Heart right ventricle (tissue), 16 donors: ENCODE results near the gene CACNA1E. TPM values are rescaled to one million over a fixed set of nuclear protein-coding genes. Genes with fewer than 3 reads are reported as not detected.

Source experiments
- ATAC-seq, 8 donors: fragments of 200-7000 bp; cut with Tn5 transposase; one replicate each; pipeline ENCODE4 v1.9.1; 2020; ENCODE audit warnings: mild to moderate bottlenecking in 8 of 8, moderate library complexity in 8 of 8, moderate number of reproducible peaks in 1 of 8
- DNase-seq, 2 donors: peaks; one replicate each; pipeline ENCODE4 v3.0.0-alpha.2; 2020
- H3K27ac ChIP-seq, 10 donors: fragments of 200-600 bp; sonication (generic) in 2 of 10; one replicate each; pipeline versions ENCODE4 v1.5.0 to v1.8.0; 2020 to 2022; ENCODE audit warnings: mild to moderate bottlenecking in 3 of 10
- H3K27me3 ChIP-seq, 7 donors: fragments of 200-600 bp; one replicate each; pipeline ENCODE4 v1.8.0; 2021 to 2022; ENCODE audit warnings: mild to moderate bottlenecking in 2 of 7
- H3K36me3 ChIP-seq, 9 donors: fragments of 200-600 bp; sonication (generic) in 1 of 9; one replicate each; pipeline versions ENCODE4 v1.5.0 to v1.8.0; 2020 to 2022; ENCODE audit warnings: mild to moderate bottlenecking in 2 of 9
- H3K4me1 ChIP-seq, 9 donors: fragments of 200-600 bp; sonication (generic) in 1 of 9; one replicate each; pipeline versions ENCODE4 v1.5.0 to v1.8.0; 2020 to 2022; ENCODE audit warnings: mild to moderate bottlenecking in 4 of 9
- H3K4me3 ChIP-seq, 10 donors: fragments of 200-600 bp; sonication (generic) in 2 of 10; one replicate each; pipeline versions ENCODE4 v1.5.0 to v1.8.0; 2020 to 2022; ENCODE audit warnings: mild to moderate bottlenecking in 7 of 10, moderate library complexity in 2 of 10
- H3K9me3 ChIP-seq, 11 donors: fragments of 200-600 bp in 10 of 11; sonication (generic) in 2 of 11; one replicate each; pipeline versions ENCODE4 v1.5.0 to v1.8.0; 2013 to 2022; ENCODE audit warnings: mild to moderate bottlenecking in 2 of 11, control low read depth in 1 of 11, moderate library complexity in 1 of 11
- CTCF ChIP-seq, 9 donors: fragments of 200-600 bp; sonication (generic) in 2 of 9; IDR thresholded peaks; one replicate each; pipeline versions ENCODE4 v1.5.0 to v1.8.0; 2021 to 2022; ENCODE audit warnings: antibody characterized with exemption in 9 of 9, mild to moderate bottlenecking in 5 of 9, moderate library complexity in 1 of 9
- WGBS, 2 donors: extraction: QIAGEN DNeasy Blood & Tissue Kit; methylation state at CpG; one replicate each; pipeline ENCODE4 v1.1.7; 2013; ENCODE audit warnings: inconsistent platforms in 1 of 2; 5-methylcytosine and 5-hydroxymethylcytosine counted together
- intact Hi-C, 10 donors: fragments of 100-400 bp; cut with DNase I; formaldehyde crosslinking; loops; one replicate each; pipeline versions ENCODE4 v1.11.1 to v1.14.2; 2022
- polyA plus RNA-seq, 2 donors: library from polyadenylated mRNA; stranded (reverse); fragments of 200-250 nt; gene quantifications; one replicate each; pipeline ENCODE4 v1.2.3, GENCODE V29; 2013
- total RNA-seq, 10 donors: library from RNA; stranded (reverse); fragmentation: NEBNext Ultra II Directional in 3 of 10; extraction: Animal tissue kit (Norgen Biotek cat#: 25700) in 3 of 10; gene quantifications; one replicate each; pipeline versions ENCODE4 v1.2.1 to v1.2.4, GENCODE V29; 2021 to 2023
- donor health status: Arrhythmogenic right ventricular cardiomyopathy.
- donor health status: ischemic (EF 13 %, LVEDD 7.1; RV severe dilation, severe dysfunction).
- donor health status: healthy with polysubstance abuse.
- donor health status: DM: no; HTN: yes; CAD: no.
- donor health status: DM: no; HTN: no; CAD: no.
- donor health status: ischemic (EF 25% LVEDD 6.9; RV normal size, moderate dysfunction).
- donor health status: ischemic (EF 25% LVEDD 5.7; RV mildly dilated, moderate dysfunction).
- donor health status: healthy.
- donor health status: DM: yes; HTN: yes; CAD: no.
- donor health status: Ischemic cardiomyopathy.
- donor health status: ischemic (EF 35%, LVEDD 5.7; RV mildly dilated, moderate dysfunction).
- donor health status: nonischemic (EF 11% LVEDD 7.7; RV severe dilation, severe dysfunction).
- donor health status: DM: yes; HTN: yes; CAD: no.
- donor health status: PGD.
- donor health status: ischemic (EF 29% LVEDD 5.4; RV normal size, mild dysfunction).
- donor health status: nonischemic (EF 23%, LVEDD 6.1; RV moderate dilation, normal function).

CACNA1E gene
- total and polyA plus RNA-seq, 12 donors = 0.04 to 21.7 (median 0.71) TPM

DNA sequence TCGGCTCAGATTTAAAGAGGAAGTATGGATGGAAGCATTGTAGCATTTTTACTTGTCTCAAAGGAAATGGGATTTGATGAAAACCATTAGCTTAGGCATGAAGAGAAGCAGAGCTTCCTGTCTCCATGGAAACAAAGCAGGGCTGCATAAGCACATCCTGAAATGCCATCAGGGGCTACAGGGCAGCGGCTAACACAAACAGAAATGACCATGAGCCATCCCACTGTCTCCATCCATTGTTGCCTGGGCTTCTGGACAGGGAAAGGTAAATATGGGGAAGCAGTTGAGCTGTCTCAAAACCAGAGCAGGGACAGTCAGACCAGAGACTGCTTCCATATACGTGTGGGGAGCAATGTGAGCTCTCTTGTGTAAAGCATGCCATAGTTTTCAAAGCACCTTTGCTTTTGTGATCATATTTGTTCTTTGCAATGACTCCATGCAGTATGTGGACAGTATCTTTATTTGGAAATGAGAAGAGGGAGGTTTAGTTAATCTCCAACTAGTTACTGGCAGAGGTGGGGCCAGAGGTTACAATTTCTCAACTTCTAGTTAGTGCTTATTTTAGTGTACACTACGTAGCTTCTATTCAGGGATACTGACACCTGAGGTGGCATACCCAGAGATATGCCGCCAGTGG, 176.1 kb downstream of the CACNA1E start:
- peaks cover 0 to 8% (median 0%) of the 10 kb centered on the region in 11 donors for H3K9me3 ChIP-seq
- H3K27ac ChIP-seq = no peak overlapping the region
- WGBS, 2 donors = 47 to 48% methylated on average over 5 of the region's 5 CpGs
- no peaks in the 10 kb centered on the region for H3K4me1 ChIP-seq
- H3K36me3 ChIP-seq = no peaks in the 10 kb centered on the region
- TF ChIP-seq CTCF (IDR thresholded peaks at IDR 0.05) = no peak
- H3K27me3 ChIP-seq = peaks cover 0 to 14% (median 4%) of the 10 kb centered on the region in 7 donors
- no peak for DNase-seq
- H3K4me3 ChIP-seq = no peak overlapping the region
- ATAC-seq = no peak
- intact Hi-C loops = no loop called here

DNA sequence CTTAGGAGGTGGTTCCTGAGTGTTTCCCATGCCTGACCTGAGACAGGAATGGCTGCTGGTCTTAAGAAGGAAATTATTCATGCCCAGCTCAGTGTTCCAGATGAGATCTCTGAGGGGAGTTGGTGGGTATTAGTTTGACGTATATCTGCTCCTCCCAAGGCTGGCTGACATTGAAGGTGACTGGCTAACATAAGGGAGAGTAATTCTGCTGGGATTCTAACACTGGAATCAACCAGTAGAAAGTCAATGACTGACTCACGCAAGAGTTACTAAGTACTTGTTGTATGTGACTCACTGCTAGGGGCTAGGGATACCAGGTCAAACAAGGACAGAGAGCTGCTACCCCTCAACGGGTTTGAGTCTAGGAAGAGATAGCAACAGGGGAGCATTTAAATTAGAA, 177.3 kb downstream of the CACNA1E start:
- 84 to 88% methylated on average over 3 of the region's 3 CpGs for WGBS, 2 donors
- no peak for DNase-seq
- TF ChIP-seq CTCF (IDR thresholded peaks at IDR 0.05) = no peak
- H3K36me3 ChIP-seq = no peaks in the 10 kb centered on the region
- H3K9me3 ChIP-seq = peaks cover 0 to 8% (median 0%) of the 10 kb centered on the region in 11 donors
- H3K4me1 ChIP-seq = no peaks in the 10 kb centered on the region
- peaks cover 0 to 16% (median 4%) of the 10 kb centered on the region in 7 donors for H3K27me3 ChIP-seq
- intact Hi-C loops = no loop called here
- no peak for ATAC-seq
- H3K27ac ChIP-seq = no peak overlapping the region
- no peak overlapping the region for H3K4me3 ChIP-seq

DNA sequence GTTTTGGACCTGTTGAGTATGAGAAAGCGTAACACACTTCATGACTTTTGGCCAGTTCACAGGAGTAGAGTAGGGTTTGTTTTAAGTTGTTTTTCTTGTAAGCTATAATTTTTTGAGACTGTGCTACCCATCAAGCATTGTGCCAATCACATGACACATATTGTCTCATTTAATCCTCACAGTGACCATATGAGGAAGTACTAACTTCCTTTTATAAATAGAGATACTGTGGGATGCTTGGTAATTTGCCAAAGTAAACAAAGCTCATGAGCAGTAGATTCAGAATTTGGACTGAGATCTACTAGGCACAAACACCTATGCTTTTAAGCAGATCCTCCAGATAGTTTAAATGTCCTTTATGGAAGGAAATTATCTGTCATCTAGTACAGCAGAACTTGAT, 178.3 kb downstream of the CACNA1E start:
- 96 to 98% methylated on average over 1 of the region's 1 CpG for WGBS, 2 donors
- no peak for TF ChIP-seq CTCF (IDR thresholded peaks at IDR 0.05)
- ATAC-seq (no peak), DNase-seq (no peak)
- intact Hi-C loops = no loop called here
- Histone ChIP-seq H3K27me3 (peaks cover 0 to 19% (median 4%) of the 10 kb centered on the region in 7 donors), H3K36me3 (no peaks in the 10 kb centered on the region), H3K9me3 (peaks cover 0 to 8% (median 0%) of the 10 kb centered on the region in 11 donors), H3K4me3 (no peak overlapping the region), H3K27ac (no peak overlapping the region), H3K4me1 (no peaks in the 10 kb centered on the region)

- DNase-seq (no peak), ATAC-seq (no peak)
- Histone ChIP-seq H3K4me3 (no peak overlapping the region), H3K27ac (no peak overlapping the region), H3K4me1 (no peaks in the 10 kb centered on the region), H3K27me3 (peaks cover 0 to 19% (median 4%) of the 10 kb centered on the region in 7 donors), H3K9me3 (peaks cover 0 to 8% (median 0%) of the 10 kb centered on the region in 11 donors), H3K36me3 (no peaks in the 10 kb centered on the region)
- intact Hi-C loops = no loop called here
- no peak for TF ChIP-seq CTCF (IDR thresholded peaks at IDR 0.05)
These were observed 179.3 kb downstream of the CACNA1E start for GRCh38 chr1:181662606-181663005.
